Transverse colon (tissue), 4 donors: ENCODE data around the gene PCSK5.

Experiments used
- CTCF ChIP-seq, 5 experiments: fragments of 200-600 bp in 3 of 5; fragments of 450-650 bp in 2 of 5; sonication (generic) in 3 of 5; IDR thresholded peaks; 1 replicate in 2 of 5; 2 replicates in 3 of 5; pipeline ENCODE4 v1.5.1; 2016 to 2017; ENCODE audit warnings: antibody characterized with exemption in 5 of 5, inconsistent platforms in 3 of 5, mild to moderate bottlenecking in 2 of 5, moderate library complexity in 1 of 5
- POLR2A ChIP-seq: fragments of 450-650 bp; IDR thresholded peaks from one replicate; pipeline ENCODE4 v1.6.1; 2016; ENCODE audit warnings: antibody characterized with exemption, mild to moderate bottlenecking, moderate library complexity
- POLR2AphosphoS5 ChIP-seq, 3 donors: sonication (generic); formaldehyde crosslinking; IDR thresholded peaks; one replicate each; pipeline ENCODE4 v1.6.1; 2016; ENCODE audit warnings: antibody characterized with exemption in 3 of 3

GRCh38 chr9:76313771-76314170 lies 423.3 kb downstream of the PCSK5 start:
- TF ChIP-seq CTCF (IDR thresholded peaks at IDR 0.05) (no peak), POLR2A (peak; percentile 27), POLR2AphosphoS5 (IDR thresholded peaks at IDR 0.05) (peak in 2 of 3 donors; percentile 24 to 29)
